ENCODE data around the gene NOPCHAP1. TPM values are rescaled to one million over a fixed set of nuclear protein-coding genes. Genes with fewer than 3 reads are reported as not detected.

NOPCHAP1 gene
- total RNA-seq, 1 experiment from 2014 or later: 33.3 TPM

DNA sequence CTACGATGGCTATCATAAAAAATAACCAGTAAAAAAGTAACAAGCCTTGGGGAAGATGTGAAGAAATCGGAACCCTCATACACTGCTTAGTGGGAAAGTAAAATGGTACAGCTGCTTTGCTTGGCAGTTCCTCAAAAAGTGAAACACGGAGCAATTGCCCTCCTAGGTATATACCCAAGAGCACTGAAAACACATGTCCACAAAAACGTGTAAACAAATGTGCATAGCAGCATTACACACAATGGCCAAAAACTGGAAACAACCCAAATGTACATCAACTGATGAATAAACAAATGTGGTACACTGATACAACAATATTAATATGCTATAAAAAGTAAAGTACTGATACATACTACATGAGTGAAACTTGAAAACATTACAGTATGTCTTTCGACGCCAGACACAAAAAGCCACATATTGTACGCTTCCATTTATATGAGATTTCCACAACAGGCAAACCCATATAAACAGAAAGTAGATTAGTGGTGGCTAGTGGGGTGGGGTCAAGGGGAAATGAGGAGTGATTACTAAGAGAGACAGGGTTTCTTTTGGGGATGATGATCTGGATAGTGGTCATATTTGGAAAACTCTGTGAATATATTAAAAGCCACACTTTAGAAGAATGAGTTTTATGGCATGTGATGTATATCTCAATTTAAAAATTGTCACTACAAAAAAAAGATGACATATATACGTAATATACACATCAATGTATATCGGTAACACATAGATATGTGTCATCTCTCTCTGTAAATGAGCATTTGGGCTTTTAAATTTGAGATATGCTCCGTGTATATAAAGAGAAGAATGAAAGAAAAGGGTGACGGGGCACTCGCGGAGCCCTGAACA, 29.0 kb upstream of the NOPCHAP1 start:
- CTCF ChIA-PET: interaction anchor here (1.2 to 3.4 kb wide), 2 partner anchors 47 to 575 kb away, joined by 3 to 11 read pairs; no protein-coding TSS in a partner anchor
- TF ChIP-seq CTCF (IDR thresholded peaks at IDR 0.05; ENCODE audit: unreplicated experiment): no peak
- Mint-ChIP-seq H3K27ac (ENCODE audit: low read depth, unreplicated experiment) (no peak overlapping the region), H3K4me3 (ENCODE audit: unreplicated experiment) (peak overlapping the region; percentile 91), H3K36me3 (ENCODE audit: insufficient read depth, unreplicated experiment) (no peaks in the 10 kb centered on the region), H3K27me3 (ENCODE audit: insufficient read depth, unreplicated experiment) (no peaks in the 10 kb centered on the region), H3K4me1 (ENCODE audit: insufficient read depth, unreplicated experiment) (peaks cover 18% of the 10 kb centered on the region), H3K9me3 (ENCODE audit: unreplicated experiment) (no peaks in the 10 kb centered on the region)
- intact Hi-C loops (cut with micrococcal nuclease): loop anchor here (1.0 kb wide), 1 partner anchor 576 kb away; no protein-coding TSS in a partner anchor
- POLR2A ChIA-PET: interaction anchor here (3.0 to 3.2 kb wide), 2 partner anchors 16 to 29 kb away, joined by 17 to 20 read pairs; partner anchors contain the start of gene NOPCHAP1
- DNase-seq (ENCODE audit: unreplicated experiment): no peak
- BruUV-seq (replicated peaks): TSS peak; percentile 39

DNA sequence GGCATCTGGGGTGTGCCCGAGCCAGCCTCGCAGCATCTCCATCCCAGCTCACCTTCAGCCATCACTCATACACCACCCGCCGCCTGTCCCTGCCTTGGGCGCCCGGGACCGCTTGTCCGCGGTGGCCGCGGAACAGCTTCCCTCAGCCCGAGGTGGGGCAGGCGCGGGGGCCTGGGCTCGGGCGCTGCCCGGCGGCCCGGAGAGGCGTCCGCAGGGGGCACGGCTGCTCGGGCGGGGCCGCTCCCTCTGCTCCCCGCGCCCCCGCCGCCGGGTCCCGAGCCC, 28.5 kb upstream of the NOPCHAP1 start:
- TF ChIP-seq CTCF (IDR thresholded peaks at IDR 0.05; ENCODE audit: unreplicated experiment): no peak
- Mint-ChIP-seq H3K27me3 (ENCODE audit: insufficient read depth, unreplicated experiment) (no peaks in the 10 kb centered on the region), H3K27ac (ENCODE audit: low read depth, unreplicated experiment) (no peak overlapping the region), H3K9me3 (ENCODE audit: unreplicated experiment) (no peaks in the 10 kb centered on the region), H3K4me3 (ENCODE audit: unreplicated experiment) (peak overlapping the region; percentile 91), H3K36me3 (ENCODE audit: insufficient read depth, unreplicated experiment) (no peaks in the 10 kb centered on the region), H3K4me1 (ENCODE audit: insufficient read depth, unreplicated experiment) (peaks cover 15% of the 10 kb centered on the region)
- intact Hi-C loops (cut with micrococcal nuclease): loop anchor here (1.0 kb wide), 1 partner anchor 576 kb away; no protein-coding TSS in a partner anchor
- DNase-seq (ENCODE audit: unreplicated experiment): peak; percentile 23
- ChIA-PET POLR2A (interaction anchor here (0.6 to 3.2 kb wide), 4 partner anchors 15 to 794 kb away, joined by 3 to 20 read pairs (median 12); partner anchors contain the start of gene NOPCHAP1), CTCF (interaction anchor here (1.2 to 3.4 kb wide), 2 partner anchors 48 to 576 kb away, joined by 3 to 11 read pairs; no protein-coding TSS in a partner anchor)
- no TSS peak for BruUV-seq (replicated peaks)

DNA sequence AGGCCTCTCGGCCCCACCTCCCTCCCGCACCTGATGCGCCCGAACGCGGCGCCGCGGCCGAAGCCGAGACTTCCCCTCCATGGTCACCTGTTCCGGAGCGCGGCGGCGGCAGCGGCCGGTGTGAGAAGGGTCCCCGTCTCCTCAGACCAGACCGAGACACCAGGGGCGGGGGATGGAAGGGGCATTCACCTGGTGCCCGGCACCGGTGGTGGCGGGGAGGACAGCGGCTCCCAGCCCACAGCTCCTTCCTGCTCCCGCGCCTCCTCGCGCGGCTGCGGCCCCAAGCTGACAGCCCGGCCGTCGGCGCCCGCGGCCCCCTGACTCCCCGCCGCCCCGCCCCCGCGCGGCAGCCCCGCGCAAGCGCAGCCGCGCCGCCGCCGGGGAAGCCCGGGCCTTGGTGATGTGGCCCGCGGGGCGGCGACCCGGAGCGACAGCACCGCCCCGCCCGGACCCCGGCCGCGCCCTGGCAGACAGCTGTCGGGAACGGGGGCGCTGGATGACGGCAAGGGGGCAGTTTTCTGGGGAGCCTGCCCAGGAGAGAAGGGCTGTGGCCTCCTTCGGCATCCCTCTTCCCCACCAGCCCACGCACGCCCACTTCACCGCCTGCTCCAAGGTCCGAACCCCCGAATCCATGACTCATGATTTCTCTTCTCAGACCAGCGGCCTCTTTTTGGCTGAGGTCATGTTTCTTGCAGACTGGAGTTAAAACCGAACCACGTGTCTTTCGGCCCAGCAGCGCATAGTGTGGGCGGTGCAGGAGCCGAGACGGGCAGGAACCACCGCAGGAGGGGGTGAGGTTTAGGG, 27.9 kb upstream of the NOPCHAP1 start, which contains the start of gene SLC41A2:
SLC41A2 (minus strand) TSS at position 290 of the 804 bp plus-strand sequence. CDS start 29,763 bp downstream, outside the sequence.
- DNase-seq (ENCODE audit: unreplicated experiment): peak; percentile 95
- H3K36me3 Mint-ChIP-seq (ENCODE audit: insufficient read depth, unreplicated experiment): no peaks in the 10 kb centered on the region
- ChIA-PET POLR2A (interaction anchor here (0.6 to 3.2 kb wide), 14 partner anchors 15 to 951 kb away, joined by 3 to 20 read pairs (median 4); partner anchors contain the start of genes CHST11 and NOPCHAP1), CTCF (interaction anchor here (0.7 to 3.4 kb wide), 11 partner anchors 14 to 576 kb away, joined by 3 to 11 read pairs (median 4); partner anchors contain the start of gene NOPCHAP1)
- peak within 1 kb of the TSS; percentile 91 for H3K4me3 Mint-ChIP-seq (ENCODE audit: unreplicated experiment)
- H3K27ac Mint-ChIP-seq (ENCODE audit: low read depth, unreplicated experiment): peak within 1 kb of the TSS; percentile 85
- intact Hi-C loops (cut with micrococcal nuclease): loop anchor here (2.0 kb wide), 1 partner anchor 501 kb away; the partner anchor contains the start of gene CHST11
- BruUV-seq (replicated peaks): TSS peak; percentile 78
- TF ChIP-seq CTCF (IDR thresholded peaks at IDR 0.05; ENCODE audit: unreplicated experiment): peak; percentile 25
- no peaks in the 10 kb centered on the region for H3K27me3 Mint-ChIP-seq (ENCODE audit: insufficient read depth, unreplicated experiment)
- H3K9me3 Mint-ChIP-seq (ENCODE audit: unreplicated experiment): no peaks in the 10 kb centered on the region
- H3K4me1 Mint-ChIP-seq (ENCODE audit: insufficient read depth, unreplicated experiment): peaks cover 11% of the 10 kb centered on the region

All from MCF 10A (cell line).